NCI-H82 (cell line): ENCODE data around the gene PLEKHS1.
A peak's percentile ranks its signal among the peaks of the same experiment; 100 is the strongest.

ENCODE experiments used
- DNase-seq: peaks from one replicate; lab custom pipeline; 2025; lab: John Stamatoyannopoulos, UW

PLEKHS1 gene

DNA sequence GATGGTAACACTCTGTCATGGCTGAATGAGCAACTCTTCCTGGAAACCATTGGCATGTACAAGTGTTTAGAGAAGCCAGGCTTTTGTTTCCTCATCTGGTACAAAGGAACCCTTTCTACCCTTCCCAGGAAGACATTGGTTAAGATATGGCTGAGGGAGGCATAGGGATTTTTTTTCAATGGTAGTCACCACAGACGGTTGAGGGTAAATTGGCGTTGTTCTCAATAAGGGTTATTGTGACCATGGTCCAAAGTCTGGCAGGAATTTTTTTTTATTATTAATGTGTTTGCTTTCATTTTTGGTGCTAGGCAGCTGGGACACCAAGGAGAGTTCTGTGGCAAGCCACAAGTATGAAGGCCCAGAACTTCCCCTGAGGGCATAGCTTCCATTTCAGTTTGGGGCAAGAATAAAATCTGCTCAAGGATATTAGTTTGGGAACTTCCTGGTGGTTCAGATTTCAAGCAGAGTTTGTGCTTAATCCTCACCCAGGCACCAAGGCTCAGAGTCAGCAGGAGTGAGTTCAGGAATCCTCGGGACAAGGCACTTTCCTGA lies at the start of gene PLEKHS1:
PLEKHS1 (plus strand) TSS at position 502 of the 552 bp plus-strand sequence. CDS start 3,596 bp downstream, outside the sequence.
- no peak for DNase-seq

DNA sequence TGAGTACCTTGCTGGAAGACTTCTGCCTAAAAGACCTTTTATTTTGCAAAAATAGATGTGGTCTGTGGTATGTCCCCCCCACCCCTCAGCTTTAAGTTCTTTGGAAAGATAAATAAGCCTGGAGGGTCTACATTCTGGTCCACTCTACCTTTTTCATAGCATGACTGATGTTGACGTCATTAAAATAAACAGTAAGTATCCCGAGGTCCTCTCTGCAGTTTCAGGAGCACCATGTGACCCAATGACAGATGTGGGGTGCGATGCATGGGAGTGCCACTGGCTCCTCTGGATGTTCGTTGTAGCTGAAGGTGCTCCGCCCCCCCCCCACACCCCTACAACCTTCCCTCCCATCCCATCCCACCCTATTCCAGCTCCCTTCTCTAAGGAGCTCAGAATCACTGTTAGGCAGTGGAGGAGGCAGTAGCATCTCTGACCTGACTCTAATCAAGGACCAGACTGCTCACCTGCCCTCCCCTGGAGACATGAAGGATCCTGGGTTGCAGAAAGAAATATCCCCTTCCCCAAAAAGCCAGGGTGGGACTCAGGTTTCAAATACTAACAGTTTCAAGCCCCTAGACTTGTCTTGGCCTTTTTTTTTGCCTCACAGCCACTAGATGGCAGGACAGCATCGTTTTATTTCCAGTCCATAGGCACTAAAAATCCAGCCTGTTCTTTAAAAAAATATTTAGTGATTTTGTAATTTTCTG lies 46.7 kb upstream of the PLEKHS1 start:
- DNase-seq, result peak; percentile 45

- DNase-seq, result no peak
Observed at GRCh38 chr10:113705344-113705652, 46.2 kb upstream of the PLEKHS1 start.

GRCh38 chr10:113706623-113707022 lies 44.9 kb upstream of the PLEKHS1 start:
- DNase-seq, result no peak

- no peak for DNase-seq
Observed at GRCh38 chr10:113708640-113709039, 42.8 kb upstream of the PLEKHS1 start.

DNA sequence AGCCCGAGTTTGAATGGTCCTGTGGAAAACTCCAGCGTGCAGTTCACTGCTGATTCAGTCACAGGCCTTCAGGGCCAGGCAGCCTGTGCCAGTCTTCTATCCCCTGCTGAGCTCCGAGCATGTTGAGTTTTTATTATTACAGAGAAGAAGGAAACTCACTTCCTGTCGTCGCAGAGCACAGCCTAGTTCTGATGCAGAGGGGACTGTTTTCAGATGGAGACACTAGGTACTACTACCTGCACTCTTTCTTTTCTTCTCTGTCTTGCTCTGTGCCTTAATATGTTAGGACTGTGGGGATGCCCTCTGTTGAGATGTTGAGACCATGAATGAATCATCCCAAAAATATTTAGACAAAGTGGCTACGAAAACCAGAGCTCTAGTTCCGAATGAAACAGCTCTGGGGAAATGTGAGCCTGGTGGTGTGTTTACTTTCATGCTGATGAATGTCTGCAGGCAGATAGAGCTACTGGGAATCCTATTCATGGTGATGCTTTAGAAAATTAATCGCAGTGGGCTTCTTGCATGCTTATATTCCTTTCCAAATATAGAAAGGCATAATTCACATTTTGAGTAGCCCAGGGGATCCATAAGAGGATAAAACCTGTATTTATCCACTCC lies 42.2 kb upstream of the PLEKHS1 start:
- DNase-seq, result no peak

DNA sequence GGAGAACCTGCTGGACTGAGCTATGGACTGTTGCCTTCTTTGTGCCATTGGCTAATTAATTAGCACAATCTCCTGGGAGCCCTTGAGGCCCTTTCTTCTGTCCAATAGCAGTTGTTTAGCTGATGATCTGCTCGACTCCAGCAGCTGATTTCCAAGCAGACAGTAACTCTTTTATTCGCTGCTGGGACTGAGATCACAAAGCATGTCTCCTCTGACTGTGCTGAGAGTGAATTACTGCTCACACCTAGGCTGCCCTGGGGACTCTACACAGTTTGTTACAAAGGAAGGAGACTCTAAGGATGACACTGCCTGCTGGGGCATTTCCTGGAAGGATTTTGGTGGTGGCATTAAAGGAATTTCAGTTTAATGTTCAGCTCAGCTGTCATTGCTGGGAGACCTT lies 40.3 kb upstream of the PLEKHS1 start:
- no peak for DNase-seq

- no peak for DNase-seq
Observed at GRCh38 chr10:113712024-113712423, 39.5 kb upstream of the PLEKHS1 start.

DNA sequence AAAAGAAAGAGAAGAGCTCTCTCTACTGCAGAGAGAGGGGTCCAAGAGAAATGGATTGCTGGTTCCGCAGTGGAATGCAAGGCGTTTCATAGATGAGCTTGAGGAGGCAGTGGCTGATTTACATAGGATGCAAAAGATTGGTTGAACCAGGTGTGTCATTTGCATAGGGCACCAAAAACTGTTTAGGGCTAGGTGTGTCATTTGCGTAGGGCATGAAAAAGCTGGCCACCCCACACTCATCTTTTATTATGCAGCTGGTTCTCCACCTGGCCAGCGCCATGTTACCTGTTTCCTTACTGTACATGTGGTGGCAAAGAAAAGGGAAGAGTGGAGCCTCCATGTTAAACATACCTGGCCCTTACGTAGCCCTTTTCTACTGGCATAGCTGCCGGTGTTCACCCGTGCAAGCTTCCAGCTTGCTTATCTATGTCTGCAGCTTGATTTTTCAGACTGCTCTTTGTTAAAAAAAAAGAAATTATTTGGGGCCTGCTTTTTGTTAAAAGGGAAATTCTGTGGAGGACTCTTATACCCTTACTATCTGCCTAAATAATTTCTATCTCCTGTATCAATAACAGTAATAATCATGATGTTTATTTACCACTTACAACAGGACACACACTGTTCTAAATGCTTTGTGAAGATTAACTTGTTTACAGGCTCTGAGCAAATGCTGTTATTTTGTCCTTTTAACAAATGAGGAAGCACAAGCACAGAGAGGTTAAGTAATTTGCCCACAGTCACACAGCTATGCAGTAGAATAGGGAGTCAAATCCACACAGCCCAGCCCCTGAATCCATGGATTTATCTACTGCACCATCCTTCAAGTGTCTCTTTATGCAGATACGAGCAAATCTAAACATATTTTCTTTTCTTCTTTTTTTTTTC lies 38.5 kb upstream of the PLEKHS1 start:
- DNase-seq, result no peak

DNA sequence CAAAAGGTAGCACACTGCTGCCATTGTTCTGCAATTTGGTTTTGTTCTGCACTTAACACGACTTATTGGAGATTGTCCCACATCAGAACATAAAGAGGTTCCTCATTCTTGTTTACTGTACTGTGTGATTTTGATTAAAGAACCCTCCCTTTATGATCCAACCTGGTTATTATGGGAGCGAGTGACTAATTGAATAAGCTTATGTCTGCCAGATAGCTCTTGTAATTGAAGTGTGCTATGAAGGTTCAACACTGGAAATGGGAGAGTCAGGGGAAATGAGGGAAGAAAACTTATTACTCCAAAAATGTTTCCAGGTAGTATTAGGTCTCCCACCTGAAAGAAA lies 37.9 kb upstream of the PLEKHS1 start:
- no peak for DNase-seq

- DNase-seq, result no peak
Observed at GRCh38 chr10:113716109-113716910, 35.2 kb upstream of the PLEKHS1 start.

GRCh38 chr10:113718969-113719822 lies 32.3 kb upstream of the PLEKHS1 start:
- DNase-seq, result no peak

DNA sequence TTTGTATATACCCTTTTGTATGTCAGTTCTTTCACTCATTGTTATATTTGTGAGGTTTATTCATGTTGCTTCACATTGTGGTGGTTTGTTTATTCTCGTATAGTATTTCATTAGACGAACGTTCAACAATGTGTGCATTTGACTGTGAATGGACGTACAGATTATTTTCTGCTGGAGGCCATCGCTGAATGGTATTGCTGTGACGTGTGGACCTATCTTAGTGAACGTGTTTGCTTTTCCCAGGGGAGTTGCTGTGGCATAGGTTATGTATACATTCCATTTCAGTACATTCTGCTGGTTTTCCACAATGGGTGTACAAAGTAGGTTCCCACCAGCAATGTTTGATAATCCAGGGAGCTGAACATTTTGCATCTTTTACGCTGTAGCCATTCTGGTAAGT lies 31.1 kb upstream of the PLEKHS1 start:
- no peak for DNase-seq

GRCh38 chr10:113732160-113732881 lies 19.2 kb upstream of the PLEKHS1 start:
- no peak for DNase-seq

DNA sequence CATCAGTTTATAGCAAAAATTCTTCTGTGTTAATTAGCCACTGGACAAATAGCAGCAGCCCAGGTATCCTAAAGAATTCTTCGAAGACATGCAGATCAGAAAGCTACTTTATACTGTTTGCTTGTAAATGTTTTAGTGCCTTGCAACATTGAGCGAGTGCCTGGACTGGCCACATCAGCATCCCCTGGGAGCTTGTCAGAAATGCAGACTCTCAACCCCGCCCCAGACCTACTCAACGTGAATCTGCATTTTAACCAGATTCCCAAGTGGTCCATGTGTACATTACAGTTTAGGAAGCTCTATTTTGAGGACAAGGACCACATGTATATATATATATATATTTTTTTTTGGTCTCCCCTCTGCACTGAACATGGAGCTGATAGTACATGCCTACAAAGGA lies 18.5 kb upstream of the PLEKHS1 start:
- DNase-seq, result no peak

DNA sequence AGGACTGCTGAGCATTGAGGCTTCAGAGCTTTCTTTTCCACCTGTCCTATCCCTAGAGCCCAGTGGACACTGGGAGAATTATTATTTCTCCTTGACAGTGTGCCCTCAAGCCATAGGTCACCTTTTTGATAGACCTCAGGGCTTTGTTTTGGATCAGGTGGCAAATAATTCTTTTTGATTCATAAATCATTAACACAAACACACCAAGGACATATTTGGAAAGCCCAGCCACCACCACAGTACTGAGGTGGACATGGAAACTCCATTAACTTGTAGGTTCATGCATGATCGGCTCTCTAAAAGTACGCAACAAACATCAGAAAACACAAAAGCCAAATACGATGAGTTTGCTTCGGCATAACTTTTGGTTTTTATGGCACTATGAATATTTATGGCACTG lies 17.8 kb upstream of the PLEKHS1 start:
- DNase-seq, result no peak

DNA sequence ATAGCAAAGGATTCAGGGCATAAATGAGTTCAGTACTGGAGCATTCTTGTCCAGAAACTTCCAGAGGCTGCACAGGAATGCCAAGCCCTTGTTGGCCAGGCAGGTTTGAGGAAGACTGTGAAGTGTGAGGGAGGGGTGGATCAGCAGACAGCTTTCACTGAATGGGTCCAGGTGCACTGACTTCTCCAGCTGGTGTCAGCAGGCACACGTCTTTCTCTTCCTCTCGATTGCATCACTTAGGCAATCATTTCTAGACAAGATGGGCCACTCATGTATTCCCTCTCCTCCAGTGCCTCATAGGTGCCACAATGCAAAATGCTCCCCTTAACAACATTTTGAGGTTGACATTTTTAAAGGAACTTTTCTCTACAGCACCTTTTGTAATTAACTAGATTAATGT lies 15.6 kb upstream of the PLEKHS1 start:
- DNase-seq, result no peak

DNA sequence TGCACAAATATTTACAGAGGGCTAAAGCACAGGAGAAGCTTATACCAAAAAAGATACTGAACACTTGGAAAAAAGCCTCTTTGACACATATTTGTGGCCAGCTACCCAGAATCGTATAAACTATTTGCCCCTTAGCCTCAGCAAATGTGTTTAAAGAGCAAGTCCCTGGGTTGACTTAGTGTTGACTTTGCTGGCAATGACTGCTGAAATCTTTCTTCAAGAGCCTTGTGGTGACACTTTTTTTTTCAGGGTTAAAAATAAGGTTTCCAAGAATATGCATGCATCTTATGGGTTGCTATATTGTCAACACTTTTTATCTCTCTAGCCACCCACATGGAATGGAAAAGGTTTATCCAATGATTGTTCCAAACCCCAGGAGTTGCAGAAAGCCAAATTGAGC lies 14.9 kb upstream of the PLEKHS1 start:
- no peak for DNase-seq

GRCh38 chr10:113739031-113739430 lies 12.5 kb upstream of the PLEKHS1 start:
- no peak for DNase-seq

DNA sequence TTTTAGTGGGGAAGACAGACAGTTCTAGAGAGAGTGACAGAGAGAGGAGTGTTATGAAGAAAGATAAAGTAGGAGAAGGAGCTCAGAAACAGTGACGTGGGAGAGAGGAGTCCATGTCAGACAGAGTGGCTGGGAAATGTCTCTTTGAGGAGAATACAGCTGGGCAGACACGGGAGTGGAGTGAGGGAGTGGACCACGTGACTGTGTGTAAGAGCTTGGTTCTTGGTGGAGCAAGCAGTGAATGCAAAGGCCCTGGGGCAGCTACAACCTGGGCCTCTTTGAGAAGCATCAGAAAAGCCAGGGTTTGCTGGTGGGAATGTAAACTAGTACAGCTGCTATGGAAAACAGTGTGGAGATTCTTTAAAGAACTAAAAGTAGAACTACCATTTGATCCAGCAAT lies 11.9 kb upstream of the PLEKHS1 start:
- DNase-seq, result no peak
